GM12874 (cell line): ENCODE measurements around the gene PLPP1.

Experiments
- TF ChIP-seq, protein P1 (sequence below): IDR thresholded peaks from 2 replicates; pipeline ENCODE4 v1.5.1; 2011; ENCODE audit warnings: low read depth, mild to moderate bottlenecking, control low read depth, low read length, moderate library complexity; ENCODE audit not compliant: insufficient read depth

Gene PLPP1

DNA sequence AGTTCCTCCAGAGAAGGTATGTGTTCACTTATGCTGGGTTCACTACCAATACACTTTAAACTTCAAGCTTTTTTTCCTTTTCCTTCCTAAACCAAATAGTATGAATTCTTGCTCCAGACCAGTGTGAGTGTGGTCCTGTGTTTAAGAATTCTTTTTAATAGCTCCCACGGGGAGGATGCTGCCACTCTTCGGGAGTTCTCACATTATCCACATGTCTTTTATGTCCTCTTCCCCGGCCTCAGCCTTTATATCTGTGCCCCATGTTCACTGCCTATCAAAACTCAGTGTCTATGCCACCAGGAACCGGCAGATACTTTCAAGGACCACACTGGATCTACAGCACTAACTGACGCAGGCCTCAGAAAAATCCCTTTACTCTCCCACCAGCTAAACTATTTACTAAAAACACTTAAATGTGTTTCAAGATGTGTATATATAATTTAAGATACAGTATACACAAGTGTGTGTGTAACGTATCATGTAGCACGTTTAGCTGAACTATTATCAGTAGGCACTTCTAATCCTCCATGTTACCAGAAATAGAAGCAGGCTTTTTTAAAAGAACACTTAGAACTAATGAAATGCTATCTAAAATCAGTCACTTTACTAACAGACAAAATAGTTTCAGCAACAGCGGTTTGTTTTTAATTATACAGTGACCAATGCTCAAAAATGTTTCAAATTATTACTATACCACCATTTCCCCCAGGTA, 88.0 kb downstream of the PLPP1 start:
- TF ChIP-seq, protein P1, sequence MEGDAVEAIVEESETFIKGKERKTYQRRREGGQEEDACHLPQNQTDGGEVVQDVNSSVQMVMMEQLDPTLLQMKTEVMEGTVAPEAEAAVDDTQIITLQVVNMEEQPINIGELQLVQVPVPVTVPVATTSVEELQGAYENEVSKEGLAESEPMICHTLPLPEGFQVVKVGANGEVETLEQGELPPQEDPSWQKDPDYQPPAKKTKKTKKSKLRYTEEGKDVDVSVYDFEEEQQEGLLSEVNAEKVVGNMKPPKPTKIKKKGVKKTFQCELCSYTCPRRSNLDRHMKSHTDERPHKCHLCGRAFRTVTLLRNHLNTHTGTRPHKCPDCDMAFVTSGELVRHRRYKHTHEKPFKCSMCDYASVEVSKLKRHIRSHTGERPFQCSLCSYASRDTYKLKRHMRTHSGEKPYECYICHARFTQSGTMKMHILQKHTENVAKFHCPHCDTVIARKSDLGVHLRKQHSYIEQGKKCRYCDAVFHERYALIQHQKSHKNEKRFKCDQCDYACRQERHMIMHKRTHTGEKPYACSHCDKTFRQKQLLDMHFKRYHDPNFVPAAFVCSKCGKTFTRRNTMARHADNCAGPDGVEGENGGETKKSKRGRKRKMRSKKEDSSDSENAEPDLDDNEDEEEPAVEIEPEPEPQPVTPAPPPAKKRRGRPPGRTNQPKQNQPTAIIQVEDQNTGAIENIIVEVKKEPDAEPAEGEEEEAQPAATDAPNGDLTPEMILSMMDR, result no peak

DNA sequence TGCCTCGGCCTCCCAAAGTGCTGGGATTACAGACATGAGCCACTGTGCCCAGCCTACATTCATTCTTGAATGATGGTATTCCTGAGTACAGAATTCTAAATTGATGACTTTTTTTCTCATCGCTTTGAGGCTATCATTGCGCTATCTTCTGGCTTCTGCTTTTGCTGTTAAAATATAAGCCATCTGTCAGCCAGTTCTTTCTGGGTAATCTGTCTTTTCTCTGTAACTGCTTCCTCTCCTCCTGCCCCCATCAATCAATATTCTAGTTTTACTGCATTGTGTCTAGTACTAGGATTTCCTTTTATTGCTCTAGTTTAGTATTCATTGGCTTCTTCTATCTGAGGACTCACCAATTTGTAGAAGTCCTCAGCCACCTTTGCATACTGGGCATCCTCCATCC, 89.0 kb downstream of the PLPP1 start:
- TF ChIP-seq, protein P1, result no peak

DNA sequence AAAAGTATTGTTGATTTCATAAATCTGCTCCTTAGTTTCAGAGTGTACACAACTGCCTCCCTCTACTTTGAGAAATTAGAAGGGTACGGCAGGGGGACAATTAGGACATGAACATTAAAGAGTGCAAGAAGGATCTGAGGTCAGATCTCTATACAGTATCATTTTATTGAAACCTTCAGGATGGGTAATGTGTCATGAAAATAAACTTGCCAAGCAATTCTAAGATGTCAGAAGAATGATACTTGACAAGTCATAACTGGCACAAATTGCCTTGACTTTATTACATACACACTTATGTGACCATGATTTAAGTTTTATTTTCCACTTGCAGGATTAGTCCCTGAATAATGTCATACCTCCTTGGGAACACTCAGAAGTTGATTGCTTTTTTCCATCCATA, 92.8 kb downstream of the PLPP1 start:
- TF ChIP-seq, protein P1, result no peak

DNA sequence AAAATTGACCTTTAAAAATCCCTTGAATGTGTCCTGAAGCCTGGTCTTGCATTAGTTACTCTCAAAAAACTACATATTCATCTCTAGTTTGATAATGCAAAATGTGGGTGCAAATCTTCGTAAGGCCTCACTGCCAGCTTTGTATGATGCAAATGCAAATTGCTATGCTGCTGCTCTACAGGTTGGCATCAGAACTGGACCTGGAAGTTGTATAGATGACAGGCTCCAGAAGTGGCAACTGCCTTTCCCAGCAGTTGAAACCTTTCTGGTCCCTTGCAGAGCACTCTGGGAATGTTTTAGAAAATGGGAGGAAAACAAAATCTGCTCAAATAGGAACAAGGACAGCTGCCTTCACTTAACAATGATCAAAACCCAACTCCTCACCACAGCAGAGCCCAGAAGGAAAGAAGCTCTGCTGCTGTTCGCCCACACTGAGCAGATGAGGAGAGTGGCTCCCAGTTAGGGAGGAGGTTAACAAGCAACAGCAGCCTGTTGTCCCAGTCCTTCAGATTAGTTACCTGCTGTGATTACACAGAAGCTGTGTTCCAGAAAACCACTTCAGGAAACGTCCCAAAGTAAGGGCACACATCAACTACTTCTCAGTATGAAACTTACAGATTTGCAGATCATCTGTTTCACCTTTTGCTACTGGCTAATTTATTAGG, 93.5 kb downstream of the PLPP1 start:
- TF ChIP-seq, protein P1, result no peak

DNA sequence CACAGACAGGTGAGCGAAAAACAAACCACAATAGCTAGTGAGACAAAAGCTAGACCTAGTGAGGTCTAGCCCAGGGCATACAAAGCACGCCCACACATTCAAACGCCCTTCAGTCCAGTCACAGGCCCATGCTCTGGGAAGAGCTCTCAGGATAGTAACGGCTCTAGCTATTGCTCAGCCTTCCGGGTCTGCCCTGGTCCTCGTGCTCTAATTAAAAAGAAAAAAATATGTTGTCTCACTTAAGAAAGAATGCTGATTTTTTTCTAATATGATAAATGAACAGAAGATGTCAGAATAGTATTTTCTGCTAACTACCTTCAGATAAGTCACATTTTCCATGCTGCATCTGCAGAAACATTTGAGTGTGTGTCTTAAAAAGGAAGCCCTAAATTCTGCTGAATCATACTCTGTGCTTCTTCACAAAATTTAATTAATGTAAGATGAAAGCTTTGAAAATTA, 94.5 kb downstream of the PLPP1 start:
- TF ChIP-seq, protein P1, result no peak

DNA sequence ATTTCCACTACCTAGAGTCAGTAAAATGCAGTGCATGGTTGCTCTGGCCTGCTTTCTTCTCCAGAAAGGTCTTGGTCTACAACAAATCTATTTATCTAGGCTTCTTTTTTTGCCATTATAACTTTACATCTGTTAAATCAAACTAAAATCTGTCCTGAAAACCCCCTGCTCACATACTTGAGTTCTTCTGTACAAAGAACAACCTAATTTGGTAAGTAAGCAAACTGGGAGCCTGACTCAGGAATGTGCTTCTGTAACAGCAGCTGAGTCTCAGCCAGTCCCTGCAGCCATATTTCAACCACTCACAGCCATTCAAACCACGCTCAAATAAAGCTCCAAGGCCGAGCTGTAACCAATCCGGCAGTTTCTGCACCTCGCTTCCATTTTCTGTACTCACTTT, 95.8 kb downstream of the PLPP1 start:
- TF ChIP-seq, protein P1, result no peak

DNA sequence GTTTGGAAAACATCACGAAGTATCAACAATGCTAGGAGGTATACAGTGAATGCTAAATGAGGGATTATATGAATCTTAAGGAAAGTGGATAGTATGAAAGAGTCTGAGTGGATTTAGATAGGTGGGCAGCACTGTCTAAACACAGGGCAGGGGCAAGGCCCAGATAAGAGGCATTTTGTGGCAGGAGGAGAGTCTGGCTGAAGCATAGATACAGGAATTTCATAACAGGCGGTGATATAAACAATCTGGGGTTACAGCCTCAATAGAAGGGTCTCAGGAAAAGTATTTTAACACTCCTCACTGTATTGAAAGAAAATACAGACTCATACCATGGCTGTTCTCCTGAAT, 96.9 kb downstream of the PLPP1 start:
- TF ChIP-seq, protein P1, result no peak
